COR-L47 (cell line): ENCODE results near the gene ABCF2.

Experiments used
- DNase-seq: peaks from one replicate; lab custom pipeline; 2025; lab: John Stamatoyannopoulos, UW

The ABCF2 gene

GRCh38 chr7:151252961-151253711 lies 26.1 kb upstream of the ABCF2 start:
- no peak for DNase-seq

- DNase-seq = no peak
Observed at GRCh38 chr7:151252561-151252835, 25.5 kb upstream of the ABCF2 start.

GRCh38 chr7:151251689-151252560 lies 24.9 kb upstream of the ABCF2 start:
- DNase-seq = peak; percentile 66

- no peak for DNase-seq
Observed at GRCh38 chr7:151251328-151251688, 24.3 kb upstream of the ABCF2 start.

- DNase-seq = no peak
Observed at GRCh38 chr7:151250181-151251132, 23.5 kb upstream of the ABCF2 start.

- no peak for DNase-seq
Observed at GRCh38 chr7:151249732-151250072, 22.7 kb upstream of the ABCF2 start.

GRCh38 chr7:151249034-151249731 lies 22.2 kb upstream of the ABCF2 start:
- DNase-seq = no peak

GRCh38 chr7:151248346-151249033 lies 21.5 kb upstream of the ABCF2 start, which contains the start of gene SMARCD3:
TSS of gene SMARCD3 (minus strand) at chr7:151248694. CDS start at chr7:151248562, 132 bp downstream.
- peak; percentile 3 for DNase-seq

GRCh38 chr7:151247611-151248345 lies 20.8 kb upstream of the ABCF2 start:
- DNase-seq = no peak

GRCh38 chr7:151246851-151247580 lies 20.0 kb upstream of the ABCF2 start:
- DNase-seq = no peak

- DNase-seq = no peak
Observed at GRCh38 chr7:151246102-151246850, 19.3 kb upstream of the ABCF2 start.

GRCh38 chr7:151245360-151246101 lies 18.5 kb upstream of the ABCF2 start:
- DNase-seq = peak; percentile 21

- no peak for DNase-seq
Observed at GRCh38 chr7:151244841-151245346, 17.9 kb upstream of the ABCF2 start.

- peak; percentile 35 for DNase-seq
Observed at GRCh38 chr7:151244196-151244840, 17.3 kb upstream of the ABCF2 start.

- peak; percentile 54 for DNase-seq
Observed at GRCh38 chr7:151243408-151244195, 16.6 kb upstream of the ABCF2 start.

- no peak for DNase-seq
Observed at GRCh38 chr7:151243045-151243349, 16.0 kb upstream of the ABCF2 start.
